Suprapubic skin (tissue), 4 donors: ENCODE results near the gene ACTC1. TPM values are rescaled to one million over a fixed set of nuclear protein-coding genes. Genes with fewer than 3 reads are reported as not detected.

Source experiments
- DNase-seq, 2 donors: peaks; one replicate each; pipeline ENCODE4 v3.0.0-alpha.2; 2019; ENCODE audit warnings: low spot score in 2 of 2
- H3K27ac ChIP-seq: fragments of 200-600 bp; sonication (generic); one replicate; pipeline ENCODE4 v1.5.1; 2019
- H3K27me3 ChIP-seq: fragments of 200-600 bp; sonication (generic); one replicate; pipeline ENCODE4 v1.5.1; 2019
- H3K36me3 ChIP-seq: fragments of 200-600 bp; sonication (generic); one replicate; pipeline ENCODE4 v1.5.1; 2019
- H3K4me1 ChIP-seq: fragments of 200-600 bp; sonication (generic); one replicate; pipeline ENCODE4 v1.5.1; 2019
- H3K4me3 ChIP-seq: fragments of 200-600 bp; sonication (generic); one replicate; pipeline ENCODE4 v1.5.1; 2019; ENCODE audit warnings: mild to moderate bottlenecking
- H3K9me3 ChIP-seq: fragments of 200-600 bp; sonication (generic); one replicate; pipeline ENCODE4 v1.5.1; 2019
- CTCF ChIP-seq, 2 donors: fragments of 200-600 bp in 1 of 2; fragments of 450-650 bp in 1 of 2; sonication (generic) in 1 of 2; IDR thresholded peaks; one replicate each; pipeline ENCODE4 v1.5.1; 2016 to 2019; ENCODE audit warnings: antibody characterized with exemption in 2 of 2, mild to moderate bottlenecking in 1 of 2, moderate library complexity in 1 of 2
- EP300 ChIP-seq: sonication (generic); formaldehyde crosslinking; IDR thresholded peaks from one replicate; pipeline ENCODE4 v1.6.1; 2017; ENCODE audit warnings: antibody characterized with exemption
- POLR2A ChIP-seq, 2 donors: fragments of 450-650 bp; IDR thresholded peaks; one replicate each; pipeline ENCODE4 v1.6.1; 2017; ENCODE audit warnings: antibody characterized with exemption in 2 of 2, mild to moderate bottlenecking in 2 of 2, moderate library complexity in 2 of 2
- POLR2AphosphoS5 ChIP-seq, 3 donors: sonication (generic); formaldehyde crosslinking; IDR thresholded peaks; one replicate each; pipeline ENCODE4 v1.6.1; 2017; ENCODE audit warnings: antibody characterized with exemption in 3 of 3
- WGBS: methylation state at CpG from one replicate; pipeline ENCODE4 v1.1.5; 2018; 5-methylcytosine and 5-hydroxymethylcytosine counted together
- total RNA-seq, 4 donors: library from RNA; depleted of rRNA; stranded (reverse); fragments of >200 nt; gene quantifications; one replicate each; pipeline ENCODE4 v1.1.0, GENCODE V29; 2016

Gene ACTC1
- total RNA-seq, 4 donors from 2014 or later, result 0.51 to 1.4 (median 0.85) TPM

- H3K27me3 ChIP-seq, result no peaks in the 10 kb centered on the region
- no peak for DNase-seq
- H3K4me1 ChIP-seq, result no peaks in the 10 kb centered on the region
- no peaks in the 10 kb centered on the region for H3K9me3 ChIP-seq
- no peak overlapping the region for H3K4me3 ChIP-seq
- WGBS, result 96% methylated on average over 2 of the region's 2 CpGs
- H3K27ac ChIP-seq, result no peak overlapping the region
- TF ChIP-seq POLR2A (IDR thresholded peaks at IDR 0.05) (no peak), POLR2AphosphoS5 (IDR thresholded peaks at IDR 0.05) (no peak), EP300 (no peak), CTCF (IDR thresholded peaks at IDR 0.05) (no peak)
- no peaks in the 10 kb centered on the region for H3K36me3 ChIP-seq
These were observed 25.6 kb downstream of the ACTC1 start for GRCh38 chr15:34769711-34770110.

DNA sequence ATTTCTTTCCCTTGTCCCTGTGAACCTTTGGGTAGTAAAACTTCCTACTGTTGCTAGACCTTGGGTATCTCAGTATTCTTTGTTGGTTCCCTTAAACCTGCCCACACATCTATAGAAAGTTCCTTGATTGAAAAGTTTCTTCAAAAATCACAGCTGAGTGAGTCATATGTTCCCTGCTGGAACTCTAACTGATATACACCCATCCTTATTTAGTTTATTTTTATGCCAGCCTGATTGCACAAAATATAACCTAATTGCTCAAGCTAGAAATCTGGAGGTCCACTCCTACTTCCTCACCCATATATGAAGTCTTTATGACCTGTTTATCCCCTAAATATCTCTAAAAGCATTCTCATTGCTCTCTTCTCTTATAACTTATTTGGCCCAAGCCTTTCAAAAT, 26.8 kb downstream of the ACTC1 start:
- DNase-seq, result no peak
- Histone ChIP-seq H3K9me3 (no peaks in the 10 kb centered on the region), H3K4me1 (no peaks in the 10 kb centered on the region), H3K27me3 (no peaks in the 10 kb centered on the region), H3K27ac (no peak overlapping the region), H3K4me3 (no peak overlapping the region), H3K36me3 (no peaks in the 10 kb centered on the region)
- no peak for TF ChIP-seq POLR2A (IDR thresholded peaks at IDR 0.05)
- TF ChIP-seq EP300, result no peak
- TF ChIP-seq POLR2AphosphoS5 (IDR thresholded peaks at IDR 0.05), result no peak
- no peak for TF ChIP-seq CTCF (IDR thresholded peaks at IDR 0.05)

- no peak for DNase-seq
- no peaks in the 10 kb centered on the region for H3K9me3 ChIP-seq
- no peaks in the 10 kb centered on the region for H3K36me3 ChIP-seq
- TF ChIP-seq POLR2A (IDR thresholded peaks at IDR 0.05), result no peak
- 60% methylated on average over 5 of the region's 5 CpGs for WGBS
- no peak overlapping the region for H3K4me3 ChIP-seq
- peaks cover 3% of the 10 kb centered on the region for H3K27me3 ChIP-seq
- H3K4me1 ChIP-seq, result no peaks in the 10 kb centered on the region
- no peak overlapping the region for H3K27ac ChIP-seq
These were observed 29.6 kb downstream of the ACTC1 start for GRCh38 chr15:34765741-34766140.

GRCh38 chr15:34760909-34761308, 34.4 kb downstream of the ACTC1 start:
- 68% methylated on average over 3 of the region's 3 CpGs for WGBS
- TF ChIP-seq POLR2A (IDR thresholded peaks at IDR 0.05) (no peak), EP300 (no peak), POLR2AphosphoS5 (IDR thresholded peaks at IDR 0.05) (no peak), CTCF (IDR thresholded peaks at IDR 0.05) (no peak)

GRCh38 chr15:34759992-34760391, 35.4 kb downstream of the ACTC1 start:
- H3K4me1 ChIP-seq, result peaks cover 2% of the 10 kb centered on the region
- H3K9me3 ChIP-seq, result no peaks in the 10 kb centered on the region
- H3K36me3 ChIP-seq, result no peaks in the 10 kb centered on the region
- no peak overlapping the region for H3K4me3 ChIP-seq
- no peak for TF ChIP-seq POLR2AphosphoS5 (IDR thresholded peaks at IDR 0.05)
- no peak for TF ChIP-seq EP300
- TF ChIP-seq CTCF (IDR thresholded peaks at IDR 0.05), result no peak
- no peak for TF ChIP-seq POLR2A (IDR thresholded peaks at IDR 0.05)
- DNase-seq, result no peak
- H3K27ac ChIP-seq, result no peak overlapping the region
- H3K27me3 ChIP-seq, result peaks cover 50% of the 10 kb centered on the region
- 57% methylated on average over 2 of the region's 2 CpGs for WGBS

More at GRCh38 chr15:34760909-34761308, 34.4 kb downstream of the ACTC1 start:
- peaks cover 41% of the 10 kb centered on the region for H3K27me3 ChIP-seq
- H3K9me3 ChIP-seq, result no peaks in the 10 kb centered on the region
- DNase-seq, result no peak
- H3K27ac ChIP-seq, result no peak overlapping the region
- no peaks in the 10 kb centered on the region for H3K36me3 ChIP-seq
- H3K4me1 ChIP-seq, result no peaks in the 10 kb centered on the region
- no peak overlapping the region for H3K4me3 ChIP-seq

DNA sequence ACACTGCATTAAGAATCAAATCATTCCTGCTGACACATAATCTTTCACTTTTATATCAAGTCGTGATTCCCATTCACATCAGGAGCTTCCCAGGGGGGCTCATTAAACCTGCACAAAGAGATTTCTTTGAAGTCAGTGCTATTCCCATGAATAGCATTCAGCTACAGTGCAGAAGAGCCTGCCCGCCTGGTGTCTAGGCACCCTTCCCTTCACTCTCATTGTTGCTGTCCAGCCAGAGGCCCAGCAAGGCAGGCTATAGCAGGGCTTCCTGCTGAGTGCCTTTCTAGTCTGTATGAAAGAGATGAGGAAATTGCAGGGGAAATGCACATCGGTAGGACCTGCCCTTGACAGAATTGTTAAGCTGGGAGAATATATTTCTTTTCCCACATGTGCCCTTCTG, 36.0 kb downstream of the ACTC1 start:
- WGBS, result 48% methylated on average over 3 of the region's 3 CpGs

More for the DNA sequence above, 36.0 kb downstream of the ACTC1 start:
- Histone ChIP-seq H3K4me1 (peaks cover 8% of the 10 kb centered on the region), H3K36me3 (no peaks in the 10 kb centered on the region), H3K27ac (no peak overlapping the region), H3K4me3 (no peak overlapping the region), H3K9me3 (no peaks in the 10 kb centered on the region), H3K27me3 (peaks cover 57% of the 10 kb centered on the region)
- TF ChIP-seq CTCF (IDR thresholded peaks at IDR 0.05), result no peak
- TF ChIP-seq POLR2A (IDR thresholded peaks at IDR 0.05), result no peak
- TF ChIP-seq EP300, result no peak
- no peak for TF ChIP-seq POLR2AphosphoS5 (IDR thresholded peaks at IDR 0.05)
- DNase-seq, result no peak
